GM23248 (cell line): ENCODE measurements around the gene DHX32. TPM values are rescaled to one million over a fixed set of nuclear protein-coding genes. Genes with fewer than 3 reads are reported as not detected.

Source experiments
- DNase-seq: peaks from one replicate; pipeline ENCODE4 v3.0.0-alpha.2; 2015
- H2AFZ ChIP-seq: fragments of 200-600 bp; sonication (generic); 2 replicates; pipeline ENCODE4 v1.6.1; 2016; ENCODE audit warnings: antibody characterized with exemption
- H3F3A ChIP-seq: fragments of 200-600 bp; sonication (generic); 2 replicates; pipeline ENCODE4 v1.6.1; 2016; ENCODE audit warnings: mild to moderate bottlenecking, antibody characterized with exemption, mixed run types; ENCODE audit not compliant: insufficient read depth
- H3K27ac ChIP-seq: fragments of 200-600 bp; sonication (generic); 2 replicates; pipeline ENCODE4 v1.5.1; 2016; ENCODE audit warnings: mild to moderate bottlenecking
- H3K27me3 ChIP-seq: fragments of 200-600 bp; sonication (generic); replicated peaks from 2 replicates; pipeline ENCODE4 v1.6.1; 2016; ENCODE audit warnings: mild to moderate bottlenecking; ENCODE audit not compliant: insufficient read depth
- H3K36me3 ChIP-seq: fragments of 200-600 bp; sonication (generic); 2 replicates; pipeline ENCODE4 v1.6.1; 2016; ENCODE audit warnings: low read depth, mild to moderate bottlenecking
- H3K4me1 ChIP-seq: fragments of 200-600 bp; sonication (generic); 2 replicates; pipeline ENCODE4 v1.6.1; 2016; ENCODE audit warnings: mild to moderate bottlenecking; ENCODE audit not compliant: insufficient read depth
- H3K4me2 ChIP-seq: fragments of 200-600 bp; sonication (generic); one replicate; pipeline ENCODE4 v1.6.1; 2016; ENCODE audit warnings: mild to moderate bottlenecking; ENCODE audit not compliant: unreplicated experiment
- H3K4me3 ChIP-seq: fragments of 200-600 bp; sonication (generic); 2 replicates; pipeline ENCODE4 v1.5.1; 2016; ENCODE audit warnings: mild to moderate bottlenecking
- H3K79me2 ChIP-seq: fragments of 200-600 bp; sonication (generic); 2 replicates; pipeline ENCODE4 v1.6.1; 2016; ENCODE audit warnings: mild to moderate bottlenecking; ENCODE audit not compliant: insufficient read depth
- H3K9ac ChIP-seq: fragments of 200-600 bp; sonication (generic); 2 replicates; pipeline ENCODE4 v1.6.1; 2016; ENCODE audit warnings: mild to moderate bottlenecking
- H3K9me2 ChIP-seq: fragments of 200-600 bp; sonication (generic); 2 replicates; pipeline ENCODE4 v1.6.1; 2016; ENCODE audit warnings: mixed run types, mild to moderate bottlenecking, moderate library complexity; ENCODE audit not compliant: insufficient read depth
- H3K9me3 ChIP-seq: fragments of 200-600 bp; sonication (generic); one replicate; pipeline ENCODE4 v1.6.1; 2017; ENCODE audit warnings: low read depth
- H4K20me1 ChIP-seq: fragments of 200-600 bp; sonication (generic); 2 replicates; pipeline ENCODE4 v1.6.0; 2016; ENCODE audit not compliant: insufficient read depth
- EZH2 ChIP-seq: fragments of 200-600 bp; sonication (generic); IDR thresholded peaks from 2 replicates; pipeline ENCODE4 v1.6.1; 2018; ENCODE audit warnings: antibody characterized with exemption, mild to moderate bottlenecking; ENCODE audit not compliant: insufficient read depth, poor library complexity, severe bottlenecking
- EZH2phosphoT487 ChIP-seq: fragments of 200-600 bp; sonication (generic); IDR thresholded peaks from 2 replicates; pipeline ENCODE4 v1.6.1; 2018; ENCODE audit warnings: antibody characterized with exemption, moderate library complexity, mild to moderate bottlenecking, low read depth; ENCODE audit not compliant: insufficient read depth
- WGBS, 2 experiments: methylation state at CpG; one replicate each; pipeline ENCODE4 v1.1.6; 2015 to 2017; ENCODE audit warnings: low lambda C conversion rate in 2 of 2, low coverage in 1 of 2; ENCODE audit errors: missing lambda C conversion rate in 2 of 2; 5-methylcytosine and 5-hydroxymethylcytosine counted together
- in situ Hi-C: fragments of 300-500 bp; cut with MboI; formaldehyde crosslinking; loops from 2 replicates; pipeline ENCODE4 v1.15.0; 2020
- polyA plus RNA-seq: library from polyadenylated mRNA; unstranded; fragments of >200 nt; fragmentation: Nextera tagmentation; extraction: Ambion mirVana; gene quantifications from 2 replicates; pipeline ENCODE4 v1.2.1, GENCODE V29; 2016
- total RNA-seq: library from RNA; depleted of rRNA; stranded (reverse); fragments of >200 nt; shearing (Covaris generic); gene quantifications from 2 replicates; pipeline ENCODE4 v1.2.3, GENCODE V29; 2014

Gene DHX32
- total and polyA plus RNA-seq, 2 experiments from 2014 or later: 34.4 to 49.6 TPM

DNA sequence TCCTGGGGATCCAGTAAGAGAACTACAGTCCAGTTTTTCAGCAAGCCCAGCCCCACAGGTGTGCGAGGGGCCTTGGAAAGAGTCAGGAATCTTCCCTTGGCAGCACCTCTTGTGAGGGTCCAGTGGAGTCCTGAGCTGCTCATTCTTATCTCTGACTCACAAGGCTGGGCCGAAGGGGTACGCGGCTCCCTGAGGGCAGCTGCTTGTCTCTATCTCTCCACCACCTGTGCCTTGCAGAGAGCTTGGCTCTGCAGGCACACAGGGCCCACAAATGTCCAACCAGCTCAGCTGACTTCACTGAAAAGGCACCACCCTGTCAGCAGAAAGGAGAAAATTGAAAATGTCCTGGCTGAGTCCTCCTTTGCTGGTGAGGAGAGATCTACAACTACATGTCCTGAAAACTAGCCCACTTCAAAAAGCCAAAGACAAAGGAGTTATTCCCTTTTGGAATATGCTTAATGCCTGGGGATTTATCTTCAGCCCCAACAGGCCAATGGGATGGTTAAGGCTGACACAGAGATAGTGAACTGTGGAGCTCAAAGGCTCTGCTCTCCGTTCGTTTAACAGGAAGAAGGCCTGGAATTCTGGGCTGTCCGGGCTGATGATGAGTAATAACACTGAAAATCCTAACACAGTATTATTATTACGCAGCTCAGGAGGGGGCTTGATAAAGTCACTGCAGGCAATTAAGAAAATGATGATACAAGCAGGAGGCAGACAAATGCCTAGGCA lies 81.5 kb downstream of the DHX32 start:
- H2AFZ ChIP-seq: no peak overlapping the region
- H4K20me1 ChIP-seq: no peaks in the 10 kb centered on the region
- TF ChIP-seq EZH2phosphoT487: no peak
- TF ChIP-seq EZH2: no peak
- no peaks in the 10 kb centered on the region for H3K4me1 ChIP-seq
- no peaks in the 10 kb centered on the region for H3K79me2 ChIP-seq
- 98% methylated on average over 8 of the region's 8 CpGs for WGBS, 2 experiments
- no peaks in the 10 kb centered on the region for H3K36me3 ChIP-seq
- H3K27ac ChIP-seq: no peak overlapping the region
- no peak overlapping the region for H3K9ac ChIP-seq
- H3K9me3 ChIP-seq: no peaks in the 10 kb centered on the region
- H3K4me2 ChIP-seq: no peak overlapping the region
- no peaks in the 10 kb centered on the region for H3F3A ChIP-seq
- no peaks in the 10 kb centered on the region for H3K9me2 ChIP-seq
- no peak overlapping the region for H3K4me3 ChIP-seq
- H3K27me3 ChIP-seq: no peaks in the 10 kb centered on the region
- no peak for DNase-seq
- in situ Hi-C loops: no loop called here

DNA sequence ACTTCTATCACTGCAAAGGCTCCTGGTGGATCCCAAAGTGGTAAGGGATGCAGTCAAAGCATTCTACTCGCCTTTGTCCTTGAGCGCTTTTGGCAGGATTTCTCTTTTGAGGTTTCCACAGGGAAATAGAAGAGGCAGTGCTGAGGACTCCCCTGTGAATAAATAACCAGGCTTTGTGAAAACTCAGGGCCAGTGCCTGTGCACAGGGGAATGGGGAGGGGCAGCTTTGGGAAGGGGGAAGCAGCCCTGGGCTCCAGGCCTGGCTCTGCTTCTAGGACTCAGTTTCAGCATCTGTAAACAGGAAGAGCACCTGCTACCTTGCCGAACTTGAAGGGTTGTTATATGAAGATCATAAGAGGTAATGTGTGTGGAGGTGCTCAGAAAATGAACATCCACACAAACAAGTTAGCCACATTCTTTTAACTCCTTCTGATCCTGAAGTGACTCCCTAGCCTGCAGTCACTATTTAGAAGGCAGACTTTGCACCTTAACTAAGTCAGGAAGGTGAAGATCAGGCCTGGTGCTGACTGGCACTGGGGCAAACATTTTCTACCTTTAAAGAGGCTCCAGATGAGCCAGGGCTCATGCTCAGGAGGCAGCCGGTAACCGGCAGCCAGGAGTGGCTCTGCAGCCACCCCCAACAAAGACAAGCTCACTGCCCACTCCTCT lies 83.0 kb downstream of the DHX32 start:
- no peaks in the 10 kb centered on the region for H3K36me3 ChIP-seq
- H3K9me3 ChIP-seq: no peaks in the 10 kb centered on the region
- H3K9ac ChIP-seq: no peak overlapping the region
- H2AFZ ChIP-seq: no peak overlapping the region
- in situ Hi-C loops: no loop called here
- H3K4me1 ChIP-seq: no peaks in the 10 kb centered on the region
- DNase-seq: no peak
- no peaks in the 10 kb centered on the region for H3K27me3 ChIP-seq
- H3K4me3 ChIP-seq: no peak overlapping the region
- H3K4me2 ChIP-seq: no peak overlapping the region
- H3K9me2 ChIP-seq: no peaks in the 10 kb centered on the region
- H3K79me2 ChIP-seq: no peaks in the 10 kb centered on the region
- no peak overlapping the region for H3K27ac ChIP-seq
- H4K20me1 ChIP-seq: no peaks in the 10 kb centered on the region
- WGBS, 2 experiments: 56 to 60% methylated on average over 5 of the region's 5 CpGs
- H3F3A ChIP-seq: no peaks in the 10 kb centered on the region
- TF ChIP-seq EZH2: no peak
- no peak for TF ChIP-seq EZH2phosphoT487

DNA sequence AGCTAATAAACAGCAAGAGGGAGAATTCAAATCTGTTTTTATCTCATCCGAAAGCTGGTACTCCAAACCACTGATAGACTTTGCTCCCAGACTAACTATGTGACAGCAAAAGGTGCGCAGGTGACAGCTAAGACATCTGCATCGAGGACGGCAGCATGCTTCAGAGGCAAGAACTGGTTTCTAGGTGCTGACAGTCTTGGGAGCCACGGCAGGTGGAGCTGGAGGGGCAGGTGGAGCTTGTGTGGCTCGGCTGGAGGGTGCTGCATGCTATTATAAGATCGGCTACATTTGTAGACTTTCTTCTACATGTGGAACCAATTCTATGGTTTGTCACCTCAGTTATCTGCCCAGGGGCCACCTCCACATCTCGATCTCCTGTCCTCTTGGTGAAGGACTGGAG lies 83.7 kb downstream of the DHX32 start:
- Histone ChIP-seq H3F3A (no peaks in the 10 kb centered on the region), H3K9me2 (no peaks in the 10 kb centered on the region), H3K36me3 (no peaks in the 10 kb centered on the region), H3K27me3 (no peaks in the 10 kb centered on the region), H3K9ac (no peak overlapping the region), H3K4me1 (no peaks in the 10 kb centered on the region), H2AFZ (no peak overlapping the region), H3K27ac (no peak overlapping the region), H4K20me1 (no peaks in the 10 kb centered on the region), H3K4me2 (no peak overlapping the region), H3K4me3 (no peak overlapping the region), H3K9me3 (no peaks in the 10 kb centered on the region), H3K79me2 (no peaks in the 10 kb centered on the region)
- in situ Hi-C loops: no loop called here
- no peak for DNase-seq
- TF ChIP-seq EZH2phosphoT487: no peak
- no peak for TF ChIP-seq EZH2
- 91 to 92% methylated on average over 8 of the region's 8 CpGs for WGBS, 2 experiments

DNA sequence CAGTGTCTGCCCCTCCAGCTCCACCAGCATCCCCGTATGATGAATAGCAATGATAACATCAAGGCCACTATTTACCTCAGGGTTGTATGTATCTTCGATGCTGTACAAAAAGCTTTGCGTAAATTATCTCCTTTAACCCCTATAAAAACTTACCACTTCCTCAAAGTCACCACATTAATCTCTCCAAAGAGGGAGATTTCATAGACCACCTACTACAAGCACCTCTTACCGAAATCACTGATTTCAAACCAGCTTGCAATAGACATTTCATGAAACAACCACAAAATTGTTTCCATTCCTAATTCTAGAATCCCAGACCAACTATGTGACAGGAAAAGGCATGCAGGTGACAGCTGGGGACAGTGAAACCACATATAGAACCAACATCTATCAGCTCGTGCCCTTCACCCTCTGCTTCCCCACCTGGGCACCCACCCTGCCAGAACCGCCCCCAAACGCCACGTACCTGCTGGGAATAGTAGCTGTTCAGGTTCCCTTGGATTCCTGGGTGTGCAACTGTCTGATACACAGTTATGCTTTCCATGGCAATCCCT lies 85.4 kb downstream of the DHX32 start:
- Histone ChIP-seq H3K4me1 (no peaks in the 10 kb centered on the region), H3K9ac (no peak overlapping the region), H3K27me3 (no peaks in the 10 kb centered on the region), H3K9me3 (no peaks in the 10 kb centered on the region), H3K4me2 (no peak overlapping the region), H3F3A (no peaks in the 10 kb centered on the region), H3K27ac (no peak overlapping the region), H3K4me3 (no peak overlapping the region), H2AFZ (no peak overlapping the region), H3K9me2 (no peaks in the 10 kb centered on the region), H3K79me2 (no peaks in the 10 kb centered on the region), H3K36me3 (no peaks in the 10 kb centered on the region), H4K20me1 (no peaks in the 10 kb centered on the region)
- in situ Hi-C loops: no loop called here
- TF ChIP-seq EZH2 (no peak), EZH2phosphoT487 (no peak)
- 82 to 85% methylated on average over 8 of the region's 8 CpGs for WGBS, 2 experiments
- DNase-seq: no peak
